AG09309 (cell line): Measurements from ENCODE around the gene TSC1.

Experiments used
- DNase-seq: peaks from one replicate; pipeline ENCODE4 v3.0.0-alpha.2; 2010; ENCODE audit warnings: low read depth
- H3K4me3 ChIP-seq: 2 replicates; pipeline ENCODE4 v1.5.1; 2011; ENCODE audit warnings: mild to moderate bottlenecking, low read depth, low read length, moderate library complexity; ENCODE audit not compliant: control insufficient read depth
- TF ChIP-seq, protein P1 (sequence below): IDR thresholded peaks from 2 replicates; pipeline ENCODE4 v1.5.1; 2011; ENCODE audit warnings: mild to moderate bottlenecking, low read depth, low read length, inconsistent platforms; ENCODE audit not compliant: insufficient read depth, control insufficient read depth; ENCODE audit errors: missing control alignments

The TSC1 gene

DNA sequence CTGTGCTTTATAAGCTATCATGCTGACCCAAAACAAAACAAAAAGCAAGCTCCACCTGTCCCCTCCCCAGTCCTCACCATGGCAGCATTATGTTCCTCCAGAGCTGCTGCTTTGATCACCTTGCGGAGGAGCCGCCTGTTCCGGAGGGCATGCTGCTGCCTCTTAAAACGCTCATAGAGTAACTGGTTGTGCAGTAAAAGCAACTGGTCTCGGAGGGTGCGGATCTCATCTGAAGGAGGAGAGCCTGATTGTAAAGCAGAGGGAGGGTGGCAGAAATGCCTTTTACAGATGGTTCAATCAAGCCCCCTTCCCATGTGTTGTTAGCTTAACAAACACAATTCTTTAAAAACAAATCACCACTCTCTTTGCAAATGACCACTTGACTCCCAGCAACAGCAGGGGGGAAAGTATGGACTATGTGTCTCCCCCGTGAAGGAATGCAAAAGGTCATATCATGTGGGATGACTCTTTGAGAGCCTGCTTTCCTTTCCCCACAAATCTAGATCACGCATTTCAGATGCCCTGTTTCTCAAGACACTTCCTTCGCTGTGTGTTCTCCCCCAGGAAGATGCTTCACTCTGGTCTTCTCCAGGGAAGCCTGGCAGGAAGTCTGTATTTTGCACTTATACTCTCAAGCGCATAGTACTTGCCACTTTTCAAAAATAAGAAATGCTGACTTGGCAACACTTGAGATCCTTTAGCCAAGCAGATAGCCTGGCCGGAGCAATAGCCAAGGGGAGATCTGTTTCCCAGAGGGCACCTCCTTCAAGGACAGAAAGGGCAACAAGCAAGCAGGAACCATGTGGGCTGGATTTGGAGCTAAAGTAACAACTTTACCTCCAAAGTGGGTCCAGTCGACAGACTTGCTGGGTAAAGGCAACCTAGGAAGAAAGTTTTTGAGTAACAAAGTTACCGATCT is 40.6 kb downstream of the TSC1 start:
- TF ChIP-seq, protein P1, sequence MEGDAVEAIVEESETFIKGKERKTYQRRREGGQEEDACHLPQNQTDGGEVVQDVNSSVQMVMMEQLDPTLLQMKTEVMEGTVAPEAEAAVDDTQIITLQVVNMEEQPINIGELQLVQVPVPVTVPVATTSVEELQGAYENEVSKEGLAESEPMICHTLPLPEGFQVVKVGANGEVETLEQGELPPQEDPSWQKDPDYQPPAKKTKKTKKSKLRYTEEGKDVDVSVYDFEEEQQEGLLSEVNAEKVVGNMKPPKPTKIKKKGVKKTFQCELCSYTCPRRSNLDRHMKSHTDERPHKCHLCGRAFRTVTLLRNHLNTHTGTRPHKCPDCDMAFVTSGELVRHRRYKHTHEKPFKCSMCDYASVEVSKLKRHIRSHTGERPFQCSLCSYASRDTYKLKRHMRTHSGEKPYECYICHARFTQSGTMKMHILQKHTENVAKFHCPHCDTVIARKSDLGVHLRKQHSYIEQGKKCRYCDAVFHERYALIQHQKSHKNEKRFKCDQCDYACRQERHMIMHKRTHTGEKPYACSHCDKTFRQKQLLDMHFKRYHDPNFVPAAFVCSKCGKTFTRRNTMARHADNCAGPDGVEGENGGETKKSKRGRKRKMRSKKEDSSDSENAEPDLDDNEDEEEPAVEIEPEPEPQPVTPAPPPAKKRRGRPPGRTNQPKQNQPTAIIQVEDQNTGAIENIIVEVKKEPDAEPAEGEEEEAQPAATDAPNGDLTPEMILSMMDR = no peak
- DNase-seq = no peak
- no peak overlapping the region for H3K4me3 ChIP-seq

DNA sequence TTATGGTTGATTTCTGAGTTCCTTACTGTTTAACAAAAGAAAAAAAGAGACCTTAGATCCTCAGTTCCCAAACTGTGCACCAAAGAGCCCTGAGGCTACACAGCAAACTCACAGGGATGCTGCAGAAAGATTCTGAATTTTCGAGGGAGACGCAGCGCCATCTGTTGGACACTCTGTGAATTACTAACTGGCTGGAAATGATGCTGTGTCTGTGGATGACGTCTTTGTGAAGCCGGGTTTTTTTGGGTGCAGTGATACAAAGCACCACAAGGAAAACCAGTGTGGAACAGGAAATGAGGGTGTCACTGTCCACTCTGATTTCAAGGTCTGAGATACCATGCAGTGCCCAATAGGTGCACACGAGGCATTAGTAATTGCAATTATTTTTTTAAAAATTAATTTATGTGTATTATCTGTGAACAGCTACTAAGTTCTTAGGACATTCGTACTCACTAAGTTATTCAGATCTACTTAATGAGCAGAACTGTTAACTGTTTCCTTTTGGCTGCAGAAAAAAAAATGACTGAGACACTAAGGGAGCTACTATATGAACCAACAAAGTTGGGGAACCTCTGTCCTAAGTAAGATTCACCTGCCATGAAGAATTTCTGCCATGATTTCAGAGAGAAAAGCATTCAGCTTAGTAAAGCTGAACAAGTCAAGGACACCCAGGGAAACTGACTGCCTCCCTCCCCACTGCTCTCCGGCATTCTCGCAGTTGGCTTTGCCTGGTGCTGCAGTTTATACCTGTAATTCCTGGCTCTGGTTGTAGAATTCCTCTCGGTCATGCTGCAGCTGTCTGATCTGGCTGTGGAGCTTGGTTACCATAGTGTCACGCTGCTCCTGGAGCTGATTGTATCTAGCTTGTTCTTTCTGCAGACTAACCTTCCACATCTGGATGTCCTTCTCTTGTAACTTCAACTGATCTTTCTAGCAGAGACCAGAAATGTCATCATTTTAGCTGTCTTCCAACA is 42.3 kb downstream of the TSC1 start:
- peak; percentile 53 for DNase-seq
- TF ChIP-seq, protein P1 = peak; percentile 89
- H3K4me3 ChIP-seq = no peak overlapping the region

DNA sequence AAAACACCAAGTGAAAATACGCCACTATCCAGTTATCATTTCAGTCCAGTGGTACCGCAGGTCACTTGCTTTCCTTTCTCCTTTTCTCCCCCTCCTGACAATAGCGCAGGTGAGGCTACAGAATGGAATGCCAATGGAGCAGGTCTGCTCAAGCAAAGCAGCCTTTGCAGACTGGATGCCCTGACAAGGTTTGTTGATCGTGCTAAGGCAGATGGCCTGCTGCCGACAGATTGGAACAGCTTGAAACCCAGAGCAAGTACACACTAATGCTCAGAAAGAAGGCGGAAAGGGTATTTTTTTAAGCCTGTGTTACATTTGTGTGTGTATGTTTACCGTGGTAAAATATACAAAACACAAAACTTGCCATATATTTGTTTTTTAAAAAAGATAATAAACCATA is 46.4 kb downstream of the TSC1 start:
- DNase-seq = no peak
- H3K4me3 ChIP-seq = no peak overlapping the region
- TF ChIP-seq, protein P1 = no peak

DNA sequence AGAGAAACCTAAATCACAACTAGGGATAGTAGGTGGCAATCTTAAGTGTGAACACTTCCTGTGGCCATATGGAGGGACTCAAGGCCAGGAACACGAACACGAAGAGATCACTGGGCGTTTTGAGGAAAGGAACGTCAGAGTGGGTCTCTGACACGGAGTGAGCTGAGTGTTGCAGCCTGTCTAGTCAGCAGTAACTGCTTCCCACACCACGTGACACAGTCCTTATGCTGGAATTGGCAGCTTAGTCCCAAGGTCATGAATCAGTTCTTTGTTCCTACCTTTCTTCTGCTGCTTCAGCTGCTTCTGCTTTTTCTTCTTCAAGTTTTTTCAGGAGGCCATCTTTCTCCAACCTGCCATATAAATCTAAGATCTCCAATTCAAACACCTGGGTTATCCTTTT is 47.5 kb downstream of the TSC1 start:
- H3K4me3 ChIP-seq = no peak overlapping the region
- DNase-seq = no peak
- TF ChIP-seq, protein P1 = no peak

DNA sequence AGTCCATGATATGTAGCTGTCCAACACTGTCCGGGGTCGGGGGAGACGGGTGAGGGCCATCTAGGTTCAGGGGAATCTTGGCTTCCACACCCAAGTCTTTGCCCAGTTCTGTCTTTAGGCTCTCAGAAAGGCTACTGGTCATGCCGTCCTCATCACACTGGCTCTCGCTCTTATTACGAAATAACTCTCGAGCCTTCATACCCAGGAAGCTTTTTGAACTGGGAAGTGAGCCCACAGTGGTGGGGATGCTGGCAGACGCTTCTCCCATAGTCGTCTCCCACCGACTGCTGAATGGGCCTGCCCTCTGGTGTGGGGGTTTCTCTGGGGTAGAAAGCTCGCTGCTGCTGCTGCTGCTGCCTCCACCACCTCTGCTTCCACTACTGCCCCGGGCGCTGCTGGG is 48.2 kb downstream of the TSC1 start:
- TF ChIP-seq, protein P1 = no peak
- H3K4me3 ChIP-seq = no peak overlapping the region
- DNase-seq = no peak
